ENCODE results near the gene LRRC40.
"Not testable (repeated sequence)": the region's sequence is repeated elsewhere in the genome, so short reads cannot be mapped to it uniquely, and the experiment has no call there.

The LRRC40 gene

GRCh38 chr1:70204139-70204538, 1.2 kb downstream of the LRRC40 start:
- H3K4me3 ChIP-seq (ENCODE audit: low read depth, low read length): no peak overlapping the region

GRCh38 chr1:70202173-70202758, 3.1 kb downstream of the LRRC40 start:
- no peak overlapping the region for H3K4me3 ChIP-seq (ENCODE audit: low read depth, low read length)

- H3K4me3 ChIP-seq (ENCODE audit: low read depth, low read length): no peak overlapping the region
Observed at GRCh38 chr1:70200065-70200464, 5.3 kb downstream of the LRRC40 start.

- no peak overlapping the region for H3K4me3 ChIP-seq (ENCODE audit: low read depth, low read length)
Observed at GRCh38 chr1:70196333-70196732, 9.0 kb downstream of the LRRC40 start.

GRCh38 chr1:70195342-70195741, 10.0 kb downstream of the LRRC40 start:
- no peak overlapping the region for H3K4me3 ChIP-seq (ENCODE audit: low read depth, low read length)

- no peak overlapping the region for H3K4me3 ChIP-seq (ENCODE audit: low read depth, low read length)
Observed at GRCh38 chr1:70194601-70195000, 10.8 kb downstream of the LRRC40 start.

- not testable (repeated sequence) for H3K4me3 ChIP-seq (ENCODE audit: low read depth, low read length)
Observed at GRCh38 chr1:70192446-70192845, 12.9 kb downstream of the LRRC40 start.

- H3K4me3 ChIP-seq (ENCODE audit: low read depth, low read length): no peak overlapping the region
Observed at GRCh38 chr1:70190180-70190579, 15.2 kb downstream of the LRRC40 start.

GRCh38 chr1:70188522-70188921, 16.9 kb downstream of the LRRC40 start:
- H3K4me3 ChIP-seq (ENCODE audit: low read depth, low read length): no peak overlapping the region

- not testable (repeated sequence) for H3K4me3 ChIP-seq (ENCODE audit: low read depth, low read length)
Observed at GRCh38 chr1:70185181-70185580, 20.2 kb downstream of the LRRC40 start.

GRCh38 chr1:70171512-70171911, 33.9 kb downstream of the LRRC40 start:
- H3K4me3 ChIP-seq (ENCODE audit: low read depth, low read length): no peak overlapping the region

GRCh38 chr1:70169018-70169839, 36.1 kb downstream of the LRRC40 start:
- H3K4me3 ChIP-seq (ENCODE audit: low read depth, low read length): no peak overlapping the region

GRCh38 chr1:70168283-70168682, 37.1 kb downstream of the LRRC40 start:
- no peak overlapping the region for H3K4me3 ChIP-seq (ENCODE audit: low read depth, low read length)

- H3K4me3 ChIP-seq (ENCODE audit: low read depth, low read length): no peak overlapping the region
Observed at GRCh38 chr1:70164350-70164749, 41.0 kb downstream of the LRRC40 start.

- H3K4me3 ChIP-seq (ENCODE audit: low read depth, low read length): no peak overlapping the region
Observed at GRCh38 chr1:70156529-70157120, 48.8 kb downstream of the LRRC40 start.

- no peak overlapping the region for H3K4me3 ChIP-seq (ENCODE audit: low read depth, low read length)
Observed at GRCh38 chr1:70153739-70154138, 51.6 kb downstream of the LRRC40 start.

GRCh38 chr1:70150444-70150843, 54.9 kb downstream of the LRRC40 start:
- no peak overlapping the region for H3K4me3 ChIP-seq (ENCODE audit: low read depth, low read length)

GRCh38 chr1:70146488-70146887, 58.9 kb downstream of the LRRC40 start:
- no peak overlapping the region for H3K4me3 ChIP-seq (ENCODE audit: low read depth, low read length)

GRCh38 chr1:70143048-70143659, 62.2 kb downstream of the LRRC40 start:
- no peak overlapping the region for H3K4me3 ChIP-seq (ENCODE audit: low read depth, low read length)

- H3K4me3 ChIP-seq (ENCODE audit: low read depth, low read length): no peak overlapping the region
Observed at GRCh38 chr1:70142075-70142474, 63.3 kb downstream of the LRRC40 start.

GRCh38 chr1:70140894-70141293, 64.5 kb downstream of the LRRC40 start:
- no peak overlapping the region for H3K4me3 ChIP-seq (ENCODE audit: low read depth, low read length)

GRCh38 chr1:70140343-70140742, 65.0 kb downstream of the LRRC40 start:
- no peak overlapping the region for H3K4me3 ChIP-seq (ENCODE audit: low read depth, low read length)

Data from iPS-11a (cell line).